Osteocyte (in vitro differentiated cells): ENCODE results near the gene PHF19. TPM values are rescaled to one million over a fixed set of nuclear protein-coding genes. Genes with fewer than 3 reads are reported as not detected.

Experiments
- DNase-seq: peaks from one replicate; pipeline ENCODE4 v3.0.0; 2021; ENCODE audit warnings: mixed read lengths; ENCODE audit not compliant: unreplicated experiment; ENCODE audit errors: extremely low spot score
- H3K27ac Mint-ChIP-seq: one replicate; pipeline ENCODE4 v1.8.0; 2021; ENCODE audit warnings: mild to moderate bottlenecking, mixed read lengths; ENCODE audit not compliant: unreplicated experiment
- H3K27me3 Mint-ChIP-seq: one replicate; pipeline ENCODE4 v1.8.0; 2021; ENCODE audit warnings: mixed read lengths; ENCODE audit not compliant: unreplicated experiment
- H3K36me3 Mint-ChIP-seq: one replicate; pipeline ENCODE4 v1.8.0; 2021; ENCODE audit warnings: mixed read lengths; ENCODE audit not compliant: unreplicated experiment
- H3K4me1 Mint-ChIP-seq: one replicate; pipeline ENCODE4 v1.8.0; 2021; ENCODE audit warnings: mixed read lengths; ENCODE audit not compliant: unreplicated experiment
- H3K4me3 Mint-ChIP-seq: one replicate; pipeline ENCODE4 v1.8.0; 2021; ENCODE audit warnings: mild to moderate bottlenecking, moderate library complexity, mixed read lengths; ENCODE audit not compliant: unreplicated experiment
- H3K9me3 Mint-ChIP-seq: one replicate; pipeline ENCODE4 v1.8.0; 2021; ENCODE audit warnings: mixed read lengths; ENCODE audit not compliant: unreplicated experiment
- total RNA-seq: library from RNA; stranded (reverse); gene quantifications from 2 replicates; pipeline ENCODE4 v1.2.1, GENCODE V29; 2021
- TF ChIP-seq, protein P1 (sequence below): fragments of 200-600 bp; sonication (generic); IDR thresholded peaks from 2 replicates; pipeline ENCODE4 v1.5.0; 2021; ENCODE audit warnings: antibody characterized with exemption, mild to moderate bottlenecking, moderate library complexity

The PHF19 gene
- total RNA-seq, 1 donor from 2014 or later, result 194 TPM

DNA sequence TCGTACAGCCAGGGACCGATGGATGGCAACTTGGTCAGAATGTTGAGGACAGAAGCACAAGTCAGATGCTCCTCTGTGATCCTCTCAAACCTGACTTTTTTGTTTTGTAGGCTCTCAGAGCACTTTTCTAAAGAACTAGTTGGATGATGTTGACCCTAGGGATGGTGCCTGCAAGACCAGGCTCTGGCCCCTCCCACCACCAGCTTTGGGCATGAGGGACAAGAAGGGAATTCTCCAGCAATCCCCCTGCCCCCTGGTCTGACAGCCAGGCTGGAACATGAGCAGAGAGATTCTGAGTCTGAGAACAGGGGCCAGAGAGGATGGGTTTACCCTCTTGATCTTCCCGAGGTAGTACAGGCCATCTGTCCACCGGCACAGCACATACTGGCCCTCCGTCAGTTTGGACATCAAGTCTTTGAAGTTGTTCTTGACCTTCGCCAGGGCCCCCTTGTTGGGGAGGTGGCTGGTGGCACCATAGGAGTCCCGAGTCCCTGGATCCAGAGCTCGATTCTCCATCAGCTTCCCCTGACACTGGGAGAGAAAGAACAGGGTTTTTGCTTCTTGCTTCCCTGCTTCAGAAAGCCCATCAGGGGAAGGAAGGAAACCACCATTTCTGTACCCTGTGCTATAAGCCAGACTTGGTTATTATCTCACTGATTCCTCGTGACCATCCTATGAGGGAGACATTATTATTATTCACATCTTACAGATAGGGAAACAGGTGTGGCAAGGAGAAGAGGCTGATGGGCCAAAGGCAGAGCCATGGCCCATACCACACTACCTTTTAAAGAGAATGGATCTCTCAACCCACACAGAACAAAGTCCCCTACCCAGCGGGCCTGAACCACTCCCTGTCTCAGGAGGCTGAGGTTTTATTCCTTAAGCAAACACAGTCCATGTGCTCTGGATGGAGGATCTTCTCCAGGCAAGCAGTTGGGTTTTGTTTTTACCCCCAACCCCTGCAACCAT lies 2.5 kb downstream of the PHF19 start:
- Mint-ChIP-seq H3K4me3 (peak overlapping the region; percentile 79), H3K27ac (peak overlapping the region; percentile 97), H3K4me1 (peaks cover 64% of the 10 kb centered on the region)

GRCh38 chr9:120873512-120873911 lies 3.5 kb downstream of the PHF19 start:
- peaks cover 68% of the 10 kb centered on the region for H3K4me1 Mint-ChIP-seq
- H3K4me3 Mint-ChIP-seq, result no peak overlapping the region
- H3K36me3 Mint-ChIP-seq, result peaks cover 43% of the 10 kb centered on the region
- peak overlapping the region; percentile 97 for H3K27ac Mint-ChIP-seq
- no peak for DNase-seq
- TF ChIP-seq, protein P1, sequence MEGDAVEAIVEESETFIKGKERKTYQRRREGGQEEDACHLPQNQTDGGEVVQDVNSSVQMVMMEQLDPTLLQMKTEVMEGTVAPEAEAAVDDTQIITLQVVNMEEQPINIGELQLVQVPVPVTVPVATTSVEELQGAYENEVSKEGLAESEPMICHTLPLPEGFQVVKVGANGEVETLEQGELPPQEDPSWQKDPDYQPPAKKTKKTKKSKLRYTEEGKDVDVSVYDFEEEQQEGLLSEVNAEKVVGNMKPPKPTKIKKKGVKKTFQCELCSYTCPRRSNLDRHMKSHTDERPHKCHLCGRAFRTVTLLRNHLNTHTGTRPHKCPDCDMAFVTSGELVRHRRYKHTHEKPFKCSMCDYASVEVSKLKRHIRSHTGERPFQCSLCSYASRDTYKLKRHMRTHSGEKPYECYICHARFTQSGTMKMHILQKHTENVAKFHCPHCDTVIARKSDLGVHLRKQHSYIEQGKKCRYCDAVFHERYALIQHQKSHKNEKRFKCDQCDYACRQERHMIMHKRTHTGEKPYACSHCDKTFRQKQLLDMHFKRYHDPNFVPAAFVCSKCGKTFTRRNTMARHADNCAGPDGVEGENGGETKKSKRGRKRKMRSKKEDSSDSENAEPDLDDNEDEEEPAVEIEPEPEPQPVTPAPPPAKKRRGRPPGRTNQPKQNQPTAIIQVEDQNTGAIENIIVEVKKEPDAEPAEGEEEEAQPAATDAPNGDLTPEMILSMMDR, result no peak
- H3K9me3 Mint-ChIP-seq, result no peaks in the 10 kb centered on the region
- no peaks in the 10 kb centered on the region for H3K27me3 Mint-ChIP-seq

More for the DNA sequence above, 2.5 kb downstream of the PHF19 start:
- Mint-ChIP-seq H3K36me3 (peaks cover 39% of the 10 kb centered on the region), H3K27me3 (no peaks in the 10 kb centered on the region), H3K9me3 (no peaks in the 10 kb centered on the region)
- TF ChIP-seq, protein P1, result no peak
- no peak for DNase-seq

- Mint-ChIP-seq H3K27ac (peak overlapping the region; percentile 97), H3K4me3 (no peak overlapping the region), H3K4me1 (peaks cover 62% of the 10 kb centered on the region), H3K27me3 (no peaks in the 10 kb centered on the region), H3K9me3 (no peaks in the 10 kb centered on the region), H3K36me3 (peaks cover 47% of the 10 kb centered on the region)
- TF ChIP-seq, protein P1, result no peak
- DNase-seq, result no peak
These were observed 4.0 kb downstream of the PHF19 start for GRCh38 chr9:120872791-120873502.

- Mint-ChIP-seq H3K4me3 (no peak overlapping the region), H3K36me3 (peaks cover 50% of the 10 kb centered on the region), H3K9me3 (no peaks in the 10 kb centered on the region), H3K27me3 (no peaks in the 10 kb centered on the region), H3K27ac (peak overlapping the region; percentile 77), H3K4me1 (peaks cover 48% of the 10 kb centered on the region)
- DNase-seq, result no peak
- TF ChIP-seq, protein P1, result no peak
These were observed 6.8 kb downstream of the PHF19 start for GRCh38 chr9:120870206-120870605.

GRCh38 chr9:120869726-120870125 lies 7.3 kb downstream of the PHF19 start:
- no peaks in the 10 kb centered on the region for H3K27me3 Mint-ChIP-seq
- DNase-seq, result no peak
- peaks cover 43% of the 10 kb centered on the region for H3K4me1 Mint-ChIP-seq
- peaks cover 49% of the 10 kb centered on the region for H3K36me3 Mint-ChIP-seq
- H3K4me3 Mint-ChIP-seq, result no peak overlapping the region
- TF ChIP-seq, protein P1, result no peak
- H3K27ac Mint-ChIP-seq, result peak overlapping the region; percentile 77
- H3K9me3 Mint-ChIP-seq, result no peaks in the 10 kb centered on the region
